Measurements from ENCODE around the gene SVIL.
"Not testable (repeated sequence)": the region's sequence is repeated elsewhere in the genome, so short reads cannot be mapped to it uniquely, and the experiment has no call there.

The SVIL gene

DNA sequence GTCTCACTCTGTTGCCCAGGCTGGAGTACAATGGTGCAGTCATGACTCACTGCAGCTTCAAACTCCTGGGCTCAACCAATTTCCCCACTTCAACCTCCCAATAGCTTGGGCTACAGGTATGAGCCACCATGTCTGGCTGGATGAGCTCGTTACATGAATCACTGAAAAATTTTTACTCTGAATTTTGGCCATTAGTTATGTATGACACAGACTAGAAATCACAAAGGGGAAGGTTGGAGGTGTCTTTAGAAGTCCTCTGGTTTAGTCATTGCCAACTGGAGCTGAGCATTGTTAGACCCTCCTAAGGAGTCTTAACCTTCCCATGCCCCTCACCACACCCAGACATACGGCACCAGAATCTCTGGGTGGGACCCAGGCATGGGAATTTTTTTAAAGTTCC is 34.7 kb downstream of the SVIL start:
- DNase-seq (ENCODE audit: low spot score) = no peak

DNA sequence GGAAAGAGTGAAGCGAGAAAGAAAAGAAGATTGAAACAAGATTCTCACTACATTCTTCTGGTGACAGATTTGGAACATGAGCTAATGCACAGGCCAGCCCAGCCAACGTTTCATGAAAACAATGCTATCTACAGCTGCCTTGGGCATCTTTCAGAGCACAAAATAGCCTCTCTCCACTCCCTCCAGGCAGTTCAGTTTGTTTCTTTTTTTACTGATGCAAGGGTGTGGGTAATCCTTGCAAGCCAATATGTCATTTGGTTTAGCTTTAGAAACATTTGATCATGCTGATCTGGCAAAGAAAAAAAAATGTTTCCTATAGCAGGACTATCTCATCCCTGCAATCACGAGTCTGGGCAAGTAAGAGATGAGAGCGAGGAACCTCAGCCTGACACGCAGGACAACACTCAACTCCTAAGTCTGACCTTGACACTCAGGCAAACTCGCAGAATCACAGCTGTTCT is 35.9 kb downstream of the SVIL start:
- no peak for DNase-seq (ENCODE audit: low spot score)

DNA sequence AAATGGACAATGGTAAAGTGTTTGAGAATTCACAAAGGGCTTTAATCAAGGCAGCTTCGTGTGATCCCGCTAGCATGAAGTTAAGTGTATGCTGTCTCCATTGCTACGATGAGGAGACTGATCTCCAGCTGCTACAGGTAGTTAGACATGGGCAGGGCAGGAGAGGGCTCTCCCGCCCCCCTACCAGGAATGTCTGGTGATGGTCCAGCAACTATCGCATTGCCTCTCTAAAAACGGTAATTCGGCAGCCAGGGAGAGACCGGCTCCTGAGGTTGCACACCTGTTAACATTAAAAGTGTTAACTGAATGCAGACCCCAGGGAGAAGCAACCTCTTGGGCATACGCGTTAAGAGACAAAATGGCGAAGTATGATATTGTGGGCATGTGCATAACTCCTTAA is 37.9 kb downstream of the SVIL start:
- no peak for DNase-seq (ENCODE audit: low spot score)

DNA sequence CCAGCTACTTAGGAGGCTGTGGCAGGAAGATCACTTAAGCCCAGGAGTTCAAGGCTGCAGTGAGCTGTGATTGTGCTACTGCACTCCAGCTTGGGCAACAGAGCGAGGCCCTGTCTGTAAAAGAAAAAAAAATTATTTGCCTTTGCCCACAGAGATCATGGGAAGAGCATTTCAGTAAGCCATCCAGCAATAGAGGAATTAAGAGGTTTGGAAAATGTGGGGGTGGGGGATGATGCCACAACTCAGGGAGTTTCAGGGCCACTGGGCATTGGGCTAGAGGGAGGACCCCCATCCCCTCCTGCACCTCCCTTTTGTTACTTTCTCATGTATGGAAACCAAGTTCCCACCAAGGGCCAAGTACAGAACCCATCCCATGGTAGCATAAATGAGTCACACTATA is 38.4 kb downstream of the SVIL start:
- no peak for DNase-seq (ENCODE audit: low spot score)

DNA sequence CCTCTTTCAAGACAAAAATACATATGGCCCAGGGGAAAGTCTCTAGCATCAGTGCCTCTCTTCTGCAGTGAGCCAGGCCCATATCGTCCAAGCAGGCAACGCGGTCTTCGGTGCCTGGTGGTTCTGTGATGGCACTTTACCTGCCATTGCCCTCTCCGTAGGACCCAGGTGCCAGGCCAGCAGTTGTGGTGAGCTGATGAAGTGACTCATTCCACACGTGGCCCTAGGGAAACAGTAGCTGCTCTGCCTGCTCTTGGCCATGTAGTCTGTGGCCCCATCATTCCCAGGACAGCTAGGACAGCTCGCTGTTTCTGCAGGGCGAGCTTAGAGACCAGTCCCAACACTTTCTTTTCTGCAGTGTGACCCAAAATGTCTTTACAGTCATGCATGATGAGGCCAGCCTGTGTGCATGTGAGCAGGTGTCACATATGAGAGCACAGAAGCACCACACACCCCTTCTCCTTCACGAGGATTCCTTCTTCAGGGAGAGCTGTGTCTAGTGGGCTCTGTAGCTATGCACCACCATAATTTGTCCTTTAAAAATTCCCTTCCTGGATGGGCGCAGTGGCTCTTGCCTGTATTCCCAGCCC is 39.0 kb downstream of the SVIL start:
- no peak for DNase-seq (ENCODE audit: low spot score)

DNA sequence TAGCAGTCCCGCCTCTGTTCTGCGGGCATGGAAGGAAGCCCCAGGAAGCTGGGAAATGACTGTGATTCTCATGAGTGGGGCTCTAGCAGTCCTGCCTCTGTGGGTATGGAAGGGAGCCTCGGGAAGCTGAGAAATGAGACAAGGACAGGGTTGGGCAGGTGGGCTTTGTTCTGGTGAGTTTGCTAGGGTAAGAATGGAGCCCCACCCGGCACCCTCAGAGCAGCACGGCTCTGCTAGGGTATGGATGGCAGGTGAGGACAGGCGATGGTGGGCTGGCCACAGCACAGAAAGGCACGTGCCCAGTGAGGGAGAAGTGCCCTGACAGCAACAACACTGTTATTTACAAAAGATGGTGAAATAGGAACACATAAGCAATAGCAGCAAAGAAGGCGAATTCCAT is 39.6 kb downstream of the SVIL start:
- DNase-seq (ENCODE audit: low spot score) = no peak

DNA sequence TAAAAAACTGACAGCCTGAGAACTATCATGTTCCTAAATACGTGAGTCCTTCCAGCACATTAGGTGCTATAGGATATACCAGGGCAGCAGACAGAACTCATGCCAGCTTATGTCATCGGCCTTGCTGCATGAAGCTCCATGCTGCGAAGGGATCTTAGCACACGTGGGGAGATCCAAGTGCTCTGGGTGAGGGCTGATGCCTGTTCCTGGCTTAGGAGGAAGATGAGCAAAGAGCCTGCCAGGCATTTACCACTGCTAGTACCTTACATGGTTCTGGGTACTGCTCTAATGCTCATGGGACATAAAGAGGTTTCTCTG is 43.2 kb downstream of the SVIL start:
- no peak for DNase-seq (ENCODE audit: low spot score)

DNA sequence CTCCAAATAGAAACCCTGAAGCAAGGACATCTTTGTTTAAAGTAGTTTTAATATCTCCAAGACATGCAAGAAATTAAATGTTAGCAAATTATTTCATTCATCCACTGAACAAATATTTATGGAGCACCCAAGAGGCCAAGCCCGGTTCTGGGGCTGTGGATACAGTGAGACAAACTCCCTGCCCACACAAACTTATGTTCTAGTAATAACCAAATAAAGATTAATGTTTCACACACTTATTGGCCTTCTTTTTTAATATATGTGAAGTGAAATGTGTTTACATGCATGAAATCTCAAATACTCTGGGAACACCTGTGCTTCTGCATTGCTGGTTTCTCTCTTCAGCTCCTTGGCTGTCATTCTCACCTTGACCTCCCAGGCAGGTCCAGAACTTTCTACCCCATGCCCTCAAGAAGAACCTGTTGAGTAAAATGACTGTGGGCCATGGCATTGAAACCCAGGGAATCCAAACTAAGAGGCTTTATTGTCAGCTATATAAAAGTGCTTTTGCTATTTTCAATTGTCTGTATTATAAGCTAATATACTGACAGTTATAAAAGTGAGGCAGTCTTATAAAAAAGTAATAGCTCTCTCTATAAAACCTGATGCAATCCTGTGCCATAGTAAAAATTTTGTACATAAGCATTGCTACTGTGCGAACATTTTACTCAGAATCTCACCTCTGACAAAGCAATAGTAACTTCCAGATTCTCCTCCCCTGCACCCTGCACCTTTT is 43.7 kb downstream of the SVIL start:
- no peak for DNase-seq (ENCODE audit: low spot score)

DNA sequence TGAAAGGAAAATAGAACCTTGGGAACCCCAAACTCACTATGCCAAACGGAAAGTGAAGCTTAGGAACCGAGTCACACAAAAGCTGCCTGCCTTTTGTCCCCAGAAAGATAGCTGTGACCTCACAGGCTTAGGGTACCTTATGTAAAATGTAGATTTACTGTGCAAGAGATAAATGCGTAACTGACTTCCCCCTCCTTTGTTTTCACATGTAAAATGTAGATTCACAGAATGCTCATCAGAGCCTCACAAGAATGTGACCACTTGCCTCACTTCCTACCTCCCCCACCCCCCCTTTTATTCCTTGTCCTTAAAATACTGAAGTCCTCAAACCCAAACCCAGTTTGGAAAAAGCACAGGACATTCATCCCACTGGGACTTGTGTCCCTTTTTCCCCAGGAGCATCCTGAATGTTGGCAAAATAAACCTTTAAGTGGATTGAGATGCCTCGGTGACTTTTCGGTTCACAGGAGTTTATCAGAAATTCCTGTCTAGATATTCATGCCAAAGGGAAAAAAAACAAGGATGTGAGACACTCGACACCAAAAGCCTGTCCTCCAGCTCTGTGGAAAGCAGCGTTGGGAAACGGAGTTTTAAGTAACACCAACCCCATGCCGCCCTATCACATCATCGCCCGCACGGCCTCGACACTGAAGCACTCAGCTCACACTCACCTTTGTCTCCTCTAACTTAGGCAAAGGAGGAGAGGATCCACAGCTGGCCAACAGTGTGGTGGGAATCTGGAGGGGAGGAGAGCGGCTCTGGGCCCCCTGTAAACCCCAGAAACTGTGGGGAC is 45.9 kb downstream of the SVIL start:
- DNase-seq (ENCODE audit: low spot score) = no peak

DNA sequence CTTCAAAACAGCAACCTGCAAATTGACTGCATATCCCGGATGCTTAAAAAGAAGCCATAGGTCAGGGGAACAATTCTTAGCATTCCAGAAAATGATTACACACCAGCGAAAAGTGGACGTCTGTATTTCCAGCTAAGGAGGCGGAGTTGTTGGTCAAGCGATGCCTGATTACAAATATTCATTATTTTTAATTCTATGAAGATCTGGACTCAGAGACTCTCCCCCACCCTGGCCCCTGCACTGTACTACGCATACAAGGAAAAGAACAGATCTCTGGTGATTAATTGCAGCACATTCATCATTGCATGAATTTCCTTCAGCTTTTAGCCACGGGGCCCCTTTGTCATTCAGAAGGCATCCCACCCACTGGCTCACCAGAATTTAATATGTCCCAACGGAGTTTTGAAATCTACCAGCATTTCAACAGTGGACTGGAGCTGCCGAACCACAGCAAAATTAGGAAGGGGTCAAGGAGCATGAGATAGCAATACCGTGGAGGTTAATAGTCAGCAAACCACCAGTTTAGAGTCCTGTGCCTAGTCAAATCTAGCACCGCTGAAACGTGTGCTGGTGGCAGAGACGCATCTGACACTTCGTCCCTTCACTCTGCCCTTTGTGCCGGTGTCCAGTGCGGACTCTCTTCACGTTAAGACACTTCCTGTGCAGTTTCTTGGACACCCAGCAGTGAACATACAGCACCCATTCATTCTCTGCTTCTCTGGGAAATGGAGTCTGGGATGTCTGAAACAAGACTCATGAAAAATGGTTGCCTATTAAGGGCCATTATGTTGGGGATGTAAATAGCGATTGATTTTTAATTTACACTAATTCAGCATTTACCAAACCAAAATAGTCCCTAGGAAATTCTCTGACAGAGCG is 46.8 kb downstream of the SVIL start:
- DNase-seq (ENCODE audit: low spot score) = not testable (repeated sequence)

DNA sequence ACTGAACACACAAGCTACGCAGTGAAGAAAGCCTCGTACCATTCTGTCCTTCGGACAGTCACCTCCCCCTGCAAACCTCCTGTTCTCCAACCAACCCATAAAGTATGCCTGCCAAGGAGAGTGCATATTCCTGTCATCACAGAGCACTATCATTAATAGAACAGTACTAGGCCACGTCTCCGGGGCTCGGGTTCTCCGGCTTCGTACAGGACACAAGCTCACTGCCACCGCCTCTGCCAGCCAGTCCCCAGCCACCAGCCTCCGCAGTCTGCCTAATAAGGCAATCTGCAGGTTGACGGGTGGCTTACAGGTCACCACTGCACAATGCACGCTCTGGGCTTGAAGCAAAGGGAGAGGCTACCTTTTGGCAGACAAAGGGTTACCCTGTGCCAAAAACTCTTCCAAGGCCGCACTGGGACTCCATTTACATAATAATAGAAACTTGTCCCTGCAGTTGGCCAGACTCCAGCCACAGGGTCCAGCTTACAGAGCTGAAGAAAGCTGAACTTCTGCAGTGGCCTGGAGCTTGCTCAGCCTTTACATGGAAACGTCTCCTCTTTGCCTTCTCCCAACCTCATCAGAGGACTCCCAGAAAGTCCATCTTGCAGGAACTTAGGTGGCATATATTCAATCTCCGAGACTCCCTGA is 47.5 kb downstream of the SVIL start:
- DNase-seq (ENCODE audit: low spot score) = not testable (repeated sequence)

DNA sequence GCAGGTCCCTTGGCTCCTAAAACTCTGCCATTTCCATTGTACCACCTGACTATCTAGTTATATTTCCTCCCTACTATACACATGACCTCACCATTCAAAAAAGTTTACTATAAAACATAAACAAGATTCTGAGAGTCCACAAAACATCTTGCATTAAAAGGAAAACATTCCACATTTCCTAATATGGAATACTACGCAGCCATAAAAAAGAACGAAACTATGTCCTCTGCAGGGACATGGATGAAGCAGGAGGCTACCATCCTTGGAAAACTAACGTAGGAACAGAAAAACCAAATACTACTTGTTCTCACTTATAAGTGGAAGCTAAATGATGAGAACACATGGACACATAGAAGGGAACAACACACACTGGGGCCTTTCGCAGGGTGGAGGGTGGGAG is 48.3 kb downstream of the SVIL start:
- no peak for DNase-seq (ENCODE audit: low spot score)

DNA sequence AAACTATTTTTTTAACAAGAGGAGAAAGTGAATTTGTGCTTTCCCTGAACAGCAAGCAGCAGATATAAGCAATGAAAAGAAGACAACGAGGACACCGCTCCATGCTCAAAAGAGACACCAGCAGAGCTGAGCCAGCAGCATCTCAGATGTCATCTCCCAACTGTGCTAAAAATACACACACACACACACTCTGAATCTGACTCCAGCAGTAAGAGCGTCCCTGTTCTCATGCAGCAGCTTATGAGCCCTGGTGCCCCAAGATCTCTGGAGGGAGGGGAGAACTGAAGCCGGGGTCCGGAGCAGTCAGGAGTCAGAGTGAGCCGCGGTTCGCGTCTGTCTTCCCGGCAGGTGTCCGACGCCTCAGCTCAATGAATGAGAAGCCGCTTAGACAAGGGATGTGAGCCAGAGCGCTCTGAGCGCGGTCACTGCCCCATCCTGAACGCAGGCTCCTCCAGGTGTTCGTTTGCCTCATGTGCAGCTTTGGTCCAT is 49.2 kb downstream of the SVIL start:
- no peak for DNase-seq (ENCODE audit: low spot score)

DNA sequence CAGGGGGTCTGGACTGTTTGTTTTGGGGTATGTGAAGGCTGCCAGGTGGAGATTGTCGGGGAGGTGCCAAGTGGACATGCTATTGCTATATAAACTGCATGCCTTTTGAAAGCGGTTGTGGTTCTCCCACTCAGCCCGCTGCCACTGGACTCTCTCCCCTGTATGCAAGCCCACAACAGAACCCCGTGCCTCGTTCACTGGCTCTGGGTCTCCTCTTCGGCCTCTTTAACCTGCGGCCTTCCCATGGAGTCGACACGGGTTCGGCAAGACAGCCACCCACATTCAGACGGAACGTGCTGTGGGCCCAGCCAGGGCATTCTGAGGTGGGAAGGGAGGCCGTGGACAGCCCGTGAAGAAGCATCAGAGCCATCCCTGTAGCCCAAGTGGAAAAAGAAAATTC is 50.3 kb downstream of the SVIL start:
- no peak for DNase-seq (ENCODE audit: low spot score)

DNA sequence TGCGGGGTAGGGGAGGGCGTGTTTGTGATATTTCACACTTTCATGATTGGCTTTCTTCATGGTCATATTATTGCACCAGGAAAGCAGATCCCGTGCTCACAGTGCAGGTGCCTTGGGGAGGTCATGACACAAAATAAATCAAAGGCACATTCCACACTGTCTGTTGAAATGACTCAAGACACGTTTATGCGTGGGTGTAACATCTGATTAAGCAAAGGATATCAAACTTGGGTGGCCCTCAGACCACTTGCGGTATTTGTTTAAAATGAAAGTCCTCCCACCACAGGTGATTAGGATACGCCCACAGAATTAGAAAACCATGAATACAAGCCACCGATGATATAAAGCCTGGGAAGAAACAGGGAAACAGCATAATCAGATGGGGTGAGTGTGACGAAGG is 51.1 kb downstream of the SVIL start:
- DNase-seq (ENCODE audit: low spot score) = no peak

DNA sequence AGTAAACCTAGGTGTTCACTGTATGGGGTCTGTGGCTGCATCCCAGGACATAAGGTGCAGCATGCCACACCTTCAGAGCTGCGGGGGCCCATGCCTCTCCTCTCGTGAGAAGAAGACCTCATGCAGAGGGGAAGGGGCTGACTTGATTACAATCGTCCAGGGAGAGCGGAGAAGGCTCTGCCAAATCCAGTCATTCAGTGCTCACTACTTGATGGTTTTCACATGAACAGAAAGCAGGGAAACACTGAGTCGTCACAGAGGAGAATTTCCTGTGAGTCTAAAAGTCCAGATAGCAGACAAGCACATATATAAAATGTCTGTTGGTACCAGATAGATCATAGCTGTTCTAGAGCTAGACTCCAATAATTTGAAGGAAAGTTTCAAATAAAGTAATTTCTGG is 52.0 kb downstream of the SVIL start:
- not testable (repeated sequence) for DNase-seq (ENCODE audit: low spot score)

DNA sequence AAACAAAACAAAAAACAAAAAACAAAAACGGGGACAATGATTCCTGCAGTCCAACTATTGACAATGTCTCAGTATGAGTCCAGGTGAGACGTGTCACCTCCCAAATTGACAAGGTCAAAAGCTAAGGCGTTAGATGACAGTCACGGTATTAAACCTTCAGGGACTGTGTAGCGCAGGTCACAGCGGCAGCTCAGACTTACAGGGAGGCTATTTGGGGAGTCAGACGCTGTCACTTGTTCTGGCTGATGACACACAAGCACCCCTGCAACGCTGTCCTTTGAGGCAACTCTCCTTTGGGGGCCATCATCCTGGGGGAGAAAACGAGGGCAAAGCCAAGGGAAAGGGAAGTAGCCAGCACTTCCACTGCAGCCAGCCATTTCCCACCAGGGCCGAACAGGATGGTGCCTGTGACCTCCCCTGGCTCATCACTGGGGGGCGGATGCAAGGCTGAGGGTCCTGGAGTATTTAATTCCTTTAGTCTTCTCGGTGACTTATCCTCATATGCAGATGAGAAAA is 55.3 kb downstream of the SVIL start:
- no peak for DNase-seq (ENCODE audit: low spot score)

DNA sequence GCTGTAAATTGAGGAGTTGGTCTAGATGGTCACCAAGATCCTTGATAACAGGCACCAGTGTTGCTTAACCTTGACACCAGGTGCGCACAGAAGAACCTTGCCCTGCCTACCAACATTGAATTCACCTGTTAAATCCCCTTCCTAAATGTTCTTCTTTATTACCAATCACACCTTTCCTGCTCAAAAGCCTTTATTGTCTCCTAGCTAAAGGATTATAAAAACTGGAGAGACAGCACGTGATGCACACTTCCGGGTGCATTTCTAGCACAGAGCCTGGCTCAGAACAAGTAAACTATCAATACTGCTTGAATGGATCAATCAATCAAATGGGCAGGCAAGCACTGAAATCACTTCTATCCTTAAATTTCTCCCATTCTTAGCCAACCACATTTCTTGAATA is 56.3 kb downstream of the SVIL start:
- no peak for DNase-seq (ENCODE audit: low spot score)

DNA sequence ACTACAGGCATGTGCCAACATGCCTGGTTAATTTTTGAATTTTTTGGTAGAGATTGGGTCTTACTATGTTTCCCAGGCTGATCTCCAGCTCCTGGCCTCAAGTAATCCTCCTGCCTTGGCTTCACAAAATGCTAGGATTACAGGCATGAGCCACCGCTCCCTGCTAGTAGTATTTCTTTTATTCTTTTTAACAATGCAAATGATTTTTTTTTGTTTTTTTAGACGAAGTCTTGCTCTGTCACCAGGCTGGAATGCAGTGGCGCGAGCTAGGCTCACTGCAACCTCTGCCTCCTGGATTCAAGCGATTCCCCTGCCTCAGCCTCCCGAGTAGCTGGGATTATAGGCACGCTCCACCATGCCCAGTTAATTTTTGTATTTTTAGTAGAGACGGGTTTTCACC is 58.1 kb downstream of the SVIL start:
- no peak for DNase-seq (ENCODE audit: low spot score)

DNA sequence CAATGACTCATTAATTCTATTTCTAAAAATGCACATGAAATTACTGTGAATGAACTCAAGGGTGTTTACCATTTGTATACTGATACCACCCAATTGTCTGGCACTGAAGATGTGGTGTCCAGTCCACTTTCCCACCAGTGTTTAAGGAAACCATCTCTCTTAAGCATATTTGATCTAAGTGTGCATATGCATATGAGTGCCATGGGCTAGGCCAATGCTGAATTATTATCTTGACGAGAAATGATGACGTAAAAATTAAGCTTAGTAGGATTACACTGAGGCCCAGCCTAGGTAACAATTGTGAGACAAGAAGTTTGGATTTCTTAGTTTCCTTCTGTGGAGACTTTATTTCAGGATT is 59.7 kb downstream of the SVIL start:
- DNase-seq (ENCODE audit: low spot score) = no peak
